ENCODE measurements around the gene NCAPD2.
"Not testable (repeated sequence)": the region's sequence is repeated elsewhere in the genome, so short reads cannot be mapped to it uniquely, and the experiment has no call there.

Gene NCAPD2

DNA sequence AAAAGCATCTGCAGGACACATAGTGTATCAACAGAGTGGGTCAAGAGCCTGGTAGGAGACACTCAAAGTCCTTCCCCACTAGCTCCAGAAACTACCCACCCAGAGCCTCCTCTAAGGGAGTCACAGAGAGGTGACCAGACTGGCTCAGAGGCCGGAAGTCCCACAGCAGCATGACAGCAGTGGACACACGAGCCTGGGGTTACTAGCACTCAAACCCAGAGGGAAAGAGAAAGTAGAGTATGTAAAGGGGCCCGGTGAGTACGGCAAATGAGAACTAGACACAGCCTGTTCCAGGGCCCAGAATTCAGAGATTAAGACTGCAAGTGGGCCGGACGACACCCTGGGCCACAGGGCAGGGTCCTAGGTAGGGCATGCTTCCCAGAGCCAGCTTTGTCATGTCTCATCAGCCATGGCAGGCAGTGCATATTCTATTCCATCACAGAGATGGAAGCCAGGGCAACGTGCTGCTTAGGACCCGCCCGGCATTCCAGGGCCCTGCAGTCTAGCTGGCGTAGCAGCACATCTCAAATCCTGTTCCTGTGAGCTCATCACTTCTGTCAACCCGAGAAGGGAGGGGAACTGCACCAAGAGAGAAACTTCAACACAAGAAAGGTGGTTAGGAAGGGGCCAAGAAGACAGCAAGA, 57.7 kb downstream of the NCAPD2 start:
- peak; percentile 48 to 73 (median 73) for DNase-seq

DNA sequence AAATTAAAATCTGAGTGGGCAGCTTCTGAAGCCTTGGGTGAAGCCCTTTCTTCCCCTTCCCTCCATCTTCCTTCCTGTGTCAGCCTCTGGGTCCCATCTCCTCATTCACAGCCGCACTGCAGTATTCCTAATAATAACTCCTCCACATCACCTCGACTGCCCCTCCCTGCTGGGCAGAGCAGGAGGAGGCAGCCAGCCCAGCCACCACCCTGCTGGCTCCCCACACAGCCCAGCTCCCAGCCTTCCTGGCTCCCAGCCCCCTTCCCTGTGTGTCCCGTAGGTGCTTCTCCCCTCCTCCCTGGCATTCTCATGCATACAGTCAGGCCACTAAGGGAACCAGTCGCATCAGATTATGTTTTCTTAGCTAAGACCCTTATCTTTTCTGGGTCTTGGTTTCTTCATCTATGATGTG, 58.2 kb downstream of the NCAPD2 start:
- no peak for DNase-seq

DNA sequence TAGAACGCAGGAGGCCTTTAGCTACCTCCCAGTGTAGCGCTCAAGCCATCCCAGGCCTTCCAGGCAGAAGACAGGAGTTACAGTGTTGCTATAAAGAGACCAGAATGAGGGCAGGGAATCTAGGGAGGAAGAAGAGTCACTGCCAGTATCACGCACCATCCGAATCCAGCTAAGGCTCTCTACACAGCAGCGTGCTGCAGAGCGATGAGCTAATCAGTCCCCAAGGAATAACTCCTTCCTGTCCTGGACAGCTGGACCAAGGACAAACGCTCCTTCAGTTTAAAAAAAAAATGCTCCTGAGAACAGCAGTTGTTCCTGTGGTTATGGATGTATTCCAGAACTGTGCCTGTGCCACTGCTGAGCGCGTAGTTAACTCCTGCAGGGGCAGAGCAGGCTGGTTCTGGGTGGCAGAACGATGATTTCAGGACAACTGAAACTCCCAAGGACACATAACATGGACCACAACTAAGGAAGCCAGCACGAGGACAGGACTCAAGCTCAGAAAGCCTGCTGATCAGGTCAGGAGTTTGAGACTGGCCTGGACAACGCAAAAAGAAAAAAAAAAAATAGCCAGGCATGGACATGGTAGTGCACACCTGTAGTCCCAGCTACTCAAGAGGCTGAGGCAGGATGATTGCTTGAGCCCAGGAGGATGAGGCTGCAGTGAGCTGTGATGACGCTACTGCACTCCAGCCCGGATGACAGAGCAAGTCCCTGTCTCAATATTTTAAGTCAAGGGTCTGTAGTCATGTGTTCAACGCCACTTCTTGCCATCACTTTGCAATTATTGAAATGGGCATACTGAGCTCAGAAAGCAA, 59.4 kb downstream of the NCAPD2 start:
- no peak for DNase-seq

DNA sequence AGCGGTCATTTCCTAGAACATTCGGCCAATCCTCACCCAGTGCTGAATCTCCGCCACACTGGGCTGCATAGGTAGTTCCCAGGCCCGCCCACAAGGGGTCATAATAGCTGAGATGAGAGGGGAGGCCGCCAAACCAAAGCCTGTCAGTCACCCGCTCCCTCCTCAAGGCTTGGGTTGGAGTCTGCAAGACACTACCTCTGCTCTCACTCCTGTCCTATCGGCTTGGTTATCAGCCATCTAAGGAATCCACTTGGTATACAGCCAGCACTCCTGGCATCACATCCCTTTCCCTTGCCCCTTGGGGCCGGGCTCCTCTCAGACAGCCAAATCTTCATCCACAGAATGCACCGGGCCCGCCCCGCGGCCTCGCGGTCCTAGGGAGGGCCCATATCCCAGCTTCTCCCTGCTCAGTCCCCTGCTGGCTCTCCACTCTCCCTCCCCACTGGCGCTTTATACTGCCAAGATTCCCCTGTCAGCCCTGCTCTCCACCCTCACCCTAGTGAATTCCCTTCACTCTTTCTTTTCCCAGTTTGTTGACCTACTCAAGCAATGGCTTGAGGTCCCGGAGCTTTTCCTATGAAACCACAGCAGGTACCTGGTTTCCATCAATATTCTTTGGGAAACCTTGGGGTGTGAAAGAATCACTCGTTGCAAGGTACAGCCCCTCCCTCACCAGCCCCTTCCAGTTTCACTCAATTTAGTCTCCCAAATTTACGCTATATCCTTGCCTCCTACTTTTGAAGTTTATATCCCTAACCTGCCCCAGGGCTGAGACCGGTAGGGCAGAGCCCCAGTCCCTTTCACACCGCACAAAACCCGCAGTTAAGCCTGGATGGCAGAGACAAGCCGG, 60.5 kb downstream of the NCAPD2 start:
- peak; percentile 81 to 90 (median 85) for DNase-seq

DNA sequence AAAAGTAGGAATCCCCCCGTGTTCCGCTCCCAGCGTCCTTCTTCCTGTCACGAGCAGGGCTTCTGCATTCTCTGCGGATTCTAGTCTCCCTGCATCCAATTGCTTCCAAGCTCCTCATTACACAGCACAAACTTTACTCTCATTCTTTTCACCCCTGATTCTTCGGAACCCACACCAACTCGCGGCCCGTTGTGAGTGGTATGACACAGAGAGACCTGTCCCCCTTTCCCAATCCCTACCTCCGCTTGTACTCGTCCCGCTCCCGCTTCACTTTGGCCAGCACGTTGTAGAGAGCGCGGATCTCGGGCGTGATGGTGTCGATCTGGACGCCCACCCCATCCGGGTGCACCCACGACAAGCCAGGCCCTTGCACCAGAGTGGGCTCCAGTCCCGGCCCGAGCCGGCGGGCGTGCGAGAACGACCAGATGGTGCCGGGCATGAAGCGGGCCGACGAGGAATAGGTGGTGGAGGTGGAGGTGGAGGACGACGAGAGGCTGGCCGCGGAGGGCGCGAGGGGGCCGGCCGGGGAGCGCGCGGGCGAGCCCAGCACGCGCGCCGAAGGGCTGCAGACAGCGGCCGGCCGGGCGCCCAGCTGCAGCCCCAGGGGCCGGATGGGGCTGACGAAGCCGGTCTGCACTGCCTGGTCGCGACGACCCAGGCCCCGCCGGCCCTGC, 61.3 kb downstream of the NCAPD2 start:
- peak; percentile 62 to 73 (median 68) for DNase-seq

DNA sequence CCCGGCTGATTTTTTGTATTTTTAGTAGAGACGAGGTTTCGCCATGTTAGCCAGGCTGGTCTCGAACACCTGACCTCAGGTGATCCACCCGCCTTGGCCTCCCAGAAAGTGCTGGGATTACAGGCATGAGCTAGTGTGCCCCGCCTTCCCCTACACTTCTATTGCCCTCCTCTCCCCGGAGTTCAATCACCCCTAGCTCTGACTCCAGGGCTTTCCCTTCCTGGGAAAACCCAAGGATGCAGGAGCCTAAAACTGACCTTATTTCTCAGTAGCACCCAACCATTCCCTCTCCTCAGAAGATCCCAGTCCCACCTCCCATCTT, 62.6 kb downstream of the NCAPD2 start:
- not testable (repeated sequence) for DNase-seq

DNA sequence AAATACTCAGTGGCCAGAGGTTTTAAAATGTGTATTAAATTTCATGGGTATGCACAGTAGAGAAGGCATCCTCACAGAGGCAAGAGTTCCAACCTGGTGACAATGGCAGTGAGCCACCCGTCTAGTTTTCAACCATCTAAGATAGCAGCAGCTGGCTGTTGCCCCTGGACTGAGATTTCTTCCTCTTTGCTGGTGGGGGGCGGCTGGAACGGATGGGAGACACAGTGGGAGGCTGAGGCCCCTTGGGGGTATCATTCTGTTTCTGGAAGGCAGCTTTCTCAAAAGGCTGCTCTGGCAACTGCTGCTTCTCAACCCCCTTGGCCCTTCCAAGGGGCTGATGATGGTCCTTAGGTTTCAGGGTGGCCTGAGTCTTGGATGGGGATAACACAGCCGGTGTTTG, 63.0 kb downstream of the NCAPD2 start:
- no peak for DNase-seq

DNA sequence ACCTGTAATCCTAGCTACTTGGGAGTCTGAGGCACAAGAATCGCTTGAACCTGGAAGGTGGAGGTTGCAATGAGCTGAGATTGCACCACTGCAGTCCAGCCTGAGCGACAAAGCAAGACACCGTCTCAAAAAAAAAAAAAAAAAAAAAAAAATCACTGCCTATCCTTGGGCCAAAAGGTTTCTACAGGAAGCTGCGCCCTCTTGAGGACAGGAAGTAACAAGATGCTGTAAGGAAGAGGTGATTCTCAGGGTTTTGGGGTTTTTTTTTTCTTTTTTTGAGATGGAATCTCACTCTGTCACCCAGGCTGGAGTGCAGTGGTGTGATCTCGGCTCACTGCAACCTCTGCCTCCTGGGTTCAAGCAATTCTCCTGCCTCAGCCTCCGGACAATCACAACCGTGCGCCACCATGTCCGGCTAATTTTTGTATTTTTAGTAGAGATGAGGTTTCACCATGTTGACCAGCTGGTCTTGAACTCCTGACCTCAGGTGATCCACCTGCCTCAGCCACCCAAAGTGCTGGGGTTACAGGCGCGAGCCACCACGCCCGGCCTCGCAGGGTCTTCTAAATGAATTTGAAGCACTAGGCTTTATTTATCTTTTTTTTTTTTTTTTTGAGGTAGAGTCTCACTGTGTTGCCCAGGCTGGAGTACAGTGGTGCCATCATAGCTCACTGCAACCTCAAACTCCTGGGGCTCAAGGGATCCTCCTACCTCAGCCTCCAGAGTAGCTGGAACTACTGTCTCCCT, 64.3 kb downstream of the NCAPD2 start:
- peak; percentile 69 to 80 (median 77) for DNase-seq

DNA sequence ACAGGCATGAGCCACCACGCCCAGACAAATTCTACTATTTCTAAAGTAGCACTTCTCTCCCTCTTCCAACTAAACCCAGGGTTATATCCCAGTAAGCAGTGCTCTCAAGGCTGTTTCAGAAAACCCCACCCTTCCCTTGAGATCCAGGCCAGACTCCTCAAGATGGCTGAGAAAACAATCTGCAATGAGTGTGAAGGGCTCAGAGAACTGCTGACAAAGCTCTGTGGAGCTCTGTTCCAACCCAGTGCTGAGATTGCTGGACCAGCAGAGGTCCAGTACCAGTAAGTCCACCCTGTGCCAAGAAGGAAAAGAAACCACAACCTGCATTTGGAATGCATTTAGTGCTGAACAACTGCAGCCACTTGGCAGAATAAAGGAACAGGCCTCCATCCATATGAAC, 65.6 kb downstream of the NCAPD2 start:
- DNase-seq = no peak

DNA sequence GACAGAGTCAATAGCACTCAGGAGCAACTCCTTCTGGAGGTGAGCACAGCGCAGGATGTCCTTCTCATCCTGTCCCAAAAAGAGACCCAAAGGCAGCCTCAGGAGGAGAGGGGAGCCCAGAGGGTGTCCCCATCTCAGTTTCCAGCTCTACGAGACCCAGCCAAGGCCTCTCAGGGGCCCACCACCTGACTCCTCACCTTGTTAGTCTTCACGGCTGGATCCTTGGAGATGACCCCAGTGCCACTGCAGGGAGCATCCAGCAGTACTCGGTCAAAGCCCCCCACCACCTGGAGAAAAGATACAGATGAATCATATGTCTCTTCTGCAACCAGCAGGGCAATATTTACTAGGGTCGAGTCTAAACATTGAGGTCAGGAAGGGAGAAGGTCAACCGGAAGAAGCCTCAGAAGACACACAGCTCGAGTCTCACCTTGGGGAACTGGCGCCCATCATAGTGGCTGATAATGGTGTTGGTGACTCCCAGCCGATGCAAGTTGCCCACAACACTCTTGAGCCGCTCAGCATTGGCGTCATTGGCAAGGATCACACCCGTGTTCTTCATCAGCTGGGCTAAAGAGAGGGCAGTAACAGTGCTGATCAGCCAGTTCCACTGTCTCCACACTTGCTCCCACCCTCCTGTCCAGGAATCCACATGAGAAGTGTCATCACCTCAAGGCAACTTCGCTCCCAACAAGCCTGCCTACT, 66.8 kb downstream of the NCAPD2 start:
- DNase-seq = no peak

DNA sequence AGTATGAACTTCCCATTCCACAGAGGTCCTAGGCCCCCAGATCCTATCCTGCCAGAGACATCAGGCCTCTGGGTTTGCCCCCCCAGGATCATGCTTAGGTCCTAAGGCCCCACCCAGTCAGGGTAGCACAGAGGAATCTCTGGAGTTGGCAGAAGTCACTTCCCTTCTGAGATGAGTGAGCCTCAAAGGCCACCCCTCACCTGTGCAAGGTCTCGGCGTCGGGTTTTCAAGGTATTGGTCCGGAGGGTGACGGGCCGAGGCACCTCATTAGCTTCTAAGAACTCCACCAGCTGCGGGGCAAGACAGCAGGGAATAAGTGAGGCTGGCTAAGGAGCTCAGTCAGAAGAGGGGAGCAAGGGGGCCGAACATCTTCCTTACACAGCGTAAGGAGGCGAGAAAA, 69.0 kb downstream of the NCAPD2 start:
- no peak for DNase-seq

DNA sequence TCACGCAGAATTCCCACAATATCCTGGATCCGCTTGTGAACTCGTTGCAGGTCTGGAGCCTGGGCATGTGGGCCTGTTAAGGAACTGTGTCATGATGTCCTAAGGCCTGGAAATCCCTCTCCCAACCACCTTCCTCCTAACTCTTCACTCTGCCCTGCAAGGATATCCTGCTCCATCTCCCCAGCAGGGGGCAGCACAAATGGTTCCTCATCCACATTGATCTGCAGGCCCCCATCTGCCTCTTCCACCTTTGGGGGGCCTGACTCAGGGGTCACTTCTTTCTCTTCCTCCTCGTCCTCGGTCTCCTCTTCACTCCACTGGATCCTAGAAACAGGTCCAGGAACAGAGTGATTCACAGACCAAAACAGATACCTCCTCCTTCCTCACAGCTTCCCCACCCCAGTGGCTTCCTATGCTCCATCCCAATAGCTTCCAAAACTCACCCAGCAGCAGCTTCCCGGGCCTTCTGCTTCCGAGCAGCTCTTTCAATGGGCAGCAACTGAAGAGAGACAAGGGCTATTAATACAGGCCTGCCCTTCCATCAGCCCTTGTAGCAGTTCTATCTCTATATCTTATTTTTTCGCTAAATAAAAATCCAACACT, 69.6 kb downstream of the NCAPD2 start:
- peak; percentile 80 to 89 (median 82) for DNase-seq

DNA sequence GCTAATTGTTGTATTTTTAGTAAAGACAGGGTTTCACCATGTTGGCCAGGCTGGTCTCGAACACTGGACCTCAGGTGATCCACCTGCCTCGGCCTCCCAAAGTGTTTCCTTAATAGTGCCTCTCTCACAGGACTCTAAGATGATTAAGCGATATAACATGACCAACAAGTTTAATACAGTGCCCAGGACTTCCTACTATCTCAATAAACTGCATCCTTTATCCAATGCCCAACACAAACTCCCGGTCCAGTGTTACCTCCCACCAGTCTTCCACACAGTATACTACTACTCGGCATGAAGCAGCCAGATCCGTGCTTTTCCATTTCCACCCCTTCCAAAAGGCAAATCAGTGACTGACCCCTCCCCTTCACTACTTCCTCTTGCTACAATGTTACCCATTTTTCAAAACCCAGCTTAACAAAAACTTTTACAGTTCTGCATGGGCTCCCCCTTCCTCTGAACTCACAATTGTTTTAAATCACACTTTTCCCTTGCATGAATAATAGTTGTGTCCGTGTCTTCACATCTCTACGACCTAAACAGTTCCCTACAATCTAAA, 73.3 kb downstream of the NCAPD2 start:
- DNase-seq = peak; percentile 44 to 57 (median 50)

DNA sequence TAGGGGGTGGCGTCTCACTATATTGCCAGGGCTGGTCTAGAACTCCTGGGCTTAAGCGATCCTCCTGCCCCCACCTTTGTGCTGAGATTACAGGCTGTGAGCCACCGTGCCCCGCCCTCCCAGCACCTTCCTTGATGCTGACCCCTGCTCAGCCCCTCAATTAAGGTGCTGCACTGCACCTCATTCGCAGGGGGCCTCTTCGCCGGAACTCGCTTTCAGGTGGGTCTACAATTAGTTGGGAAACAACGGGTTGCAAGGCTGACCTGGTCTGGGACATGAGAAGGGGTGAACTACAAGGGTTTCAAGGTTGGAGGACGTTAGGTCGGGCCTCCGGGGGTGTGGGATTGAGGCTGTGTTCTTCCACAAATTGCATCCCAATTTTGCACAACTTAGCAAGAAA, 75.4 kb downstream of the NCAPD2 start:
- DNase-seq = no peak

DNA sequence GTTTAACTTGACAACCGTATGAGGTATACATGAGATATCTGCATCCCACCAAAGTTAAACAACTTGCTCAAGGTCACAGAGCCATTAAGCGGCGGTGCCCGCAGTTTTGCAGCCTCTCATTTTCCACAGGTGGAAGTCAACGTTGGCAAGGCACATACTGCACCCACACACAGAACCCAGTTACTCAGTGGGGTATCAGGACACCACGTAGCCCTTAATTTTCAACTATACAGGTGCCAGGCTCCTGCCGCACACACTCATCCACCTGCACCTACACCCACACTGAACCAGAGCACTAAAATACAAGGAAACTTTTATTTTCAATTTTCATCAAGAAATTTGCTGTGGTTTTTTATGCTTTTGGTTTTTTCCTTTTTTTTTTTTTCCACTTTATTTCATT, 75.9 kb downstream of the NCAPD2 start:
- DNase-seq = no peak

DNA sequence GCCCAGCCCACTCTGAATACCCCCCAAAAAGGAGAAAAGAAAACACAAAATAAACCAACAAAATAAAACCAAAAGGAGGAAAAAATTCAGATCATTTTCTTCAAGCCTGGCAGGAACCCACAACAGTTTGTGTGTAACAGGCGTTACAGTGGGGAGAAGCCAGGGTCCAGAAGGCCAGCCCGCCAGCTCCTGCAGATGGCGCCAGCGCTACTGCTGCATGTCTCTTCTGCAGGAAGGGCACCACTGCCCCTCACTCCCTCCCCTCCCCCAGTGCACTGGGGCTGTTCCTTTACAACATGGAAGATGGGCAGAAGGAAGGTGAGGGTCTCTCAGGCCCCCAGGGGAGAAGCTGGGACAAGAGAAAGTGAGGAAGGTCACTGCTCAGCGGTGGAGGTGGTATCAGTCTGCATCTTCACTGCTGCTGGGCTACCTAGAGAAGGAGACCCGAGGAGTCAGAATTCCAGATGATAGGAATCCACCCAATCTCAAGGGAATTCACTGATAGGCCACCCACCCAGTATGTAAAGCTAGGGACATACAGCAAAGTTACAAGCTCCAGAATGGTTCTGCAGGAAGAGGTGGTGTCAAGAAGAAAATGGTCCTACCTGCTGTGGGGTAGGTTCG, 76.5 kb downstream of the NCAPD2 start:
- DNase-seq = peak; percentile 33 to 60 (median 44)

DNA sequence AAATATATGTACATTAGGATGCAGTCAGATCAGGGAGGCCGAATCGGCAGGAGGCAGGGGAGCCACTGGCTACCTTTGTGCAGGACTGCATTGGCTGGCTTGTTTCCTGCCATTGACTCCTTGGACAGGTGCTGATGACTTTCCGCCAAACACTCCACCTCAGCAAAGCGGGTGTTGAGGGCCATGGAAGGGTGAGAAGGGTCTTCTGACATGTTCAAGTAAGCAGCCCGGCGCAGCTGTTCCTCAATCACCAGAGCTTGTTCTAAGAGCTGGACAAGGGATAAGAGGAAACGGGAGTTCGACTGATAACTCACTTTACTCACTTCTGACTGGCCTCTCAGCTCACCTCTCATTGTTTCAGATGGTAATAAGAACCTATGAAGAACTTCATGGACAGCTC, 79.1 kb downstream of the NCAPD2 start:
- no peak for DNase-seq

DNA sequence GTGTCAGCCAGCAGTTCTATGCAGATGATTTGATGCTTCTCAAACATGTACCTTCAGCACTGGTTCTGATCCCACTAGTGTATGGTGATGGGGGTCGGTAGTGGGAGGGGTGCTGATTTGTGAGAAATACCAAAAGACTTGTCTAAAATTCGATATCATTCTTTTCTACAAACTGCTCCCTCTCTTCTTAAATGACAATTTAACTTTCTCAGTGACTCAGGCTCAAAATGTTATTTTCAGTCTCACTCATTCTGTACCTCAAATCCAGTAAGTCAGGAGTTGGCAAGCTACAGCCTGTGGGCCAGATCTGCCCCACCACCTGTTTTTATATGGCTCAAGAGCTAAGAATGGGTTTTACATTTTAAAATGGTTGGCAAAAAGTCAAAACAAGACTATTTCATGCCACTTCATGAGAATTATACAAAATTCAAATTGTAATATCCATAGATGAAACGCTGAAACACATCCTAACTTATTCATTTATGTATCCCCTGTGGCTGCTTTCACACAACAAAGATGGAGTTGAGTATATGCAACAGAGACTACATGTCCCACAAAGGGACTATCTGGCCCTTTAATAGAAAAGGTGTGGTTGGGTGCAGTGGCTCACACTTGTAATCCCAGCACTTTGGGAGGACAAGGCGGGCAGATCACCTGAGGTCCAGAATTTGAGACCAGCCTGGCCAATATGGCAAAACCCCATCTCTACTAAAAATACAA, 80.8 kb downstream of the NCAPD2 start:
- no peak for DNase-seq

DNA sequence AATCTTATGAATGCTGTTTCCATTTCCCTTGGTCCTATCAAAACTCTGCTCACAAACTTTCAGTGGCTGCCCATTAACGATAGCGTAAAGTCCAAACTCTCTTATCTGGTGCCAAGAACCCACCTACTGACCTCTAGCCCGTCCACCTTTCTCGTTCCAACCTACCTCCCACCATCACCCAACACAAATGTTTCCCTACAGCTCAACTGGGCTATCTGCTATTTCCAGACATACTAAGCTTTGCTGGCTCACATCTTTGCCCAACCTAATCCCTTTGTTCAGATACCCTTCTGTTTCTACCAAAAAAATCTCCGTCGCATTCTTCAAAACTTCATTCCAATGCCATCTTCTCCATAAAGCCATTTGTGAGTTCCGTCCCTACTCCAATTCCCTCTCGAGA, 81.7 kb downstream of the NCAPD2 start:
- no peak for DNase-seq
